Stimulated activated naive CD8-positive, alpha-beta T cell treated with anti-CD3 and anti-CD28 coated beads, Interleukin-15, Interleukin-2, amounts not matched to agents 100 U/mL and 50 U/mL, for 24 hours (primary cell): ENCODE results near the gene ZNF728.
"Not testable (repeated sequence)": the region's sequence is repeated elsewhere in the genome, so short reads cannot be mapped to it uniquely, and the experiment has no call there.

Experiments used
- ATAC-seq: fragments of 150-1000 bp; cut with Tn5 transposase; one replicate; pipeline ENCODE4 v1.10.0; 2021
- DNase-seq: peaks from one replicate; pipeline ENCODE4 v3.0.0; 2021

ZNF728 gene

DNA sequence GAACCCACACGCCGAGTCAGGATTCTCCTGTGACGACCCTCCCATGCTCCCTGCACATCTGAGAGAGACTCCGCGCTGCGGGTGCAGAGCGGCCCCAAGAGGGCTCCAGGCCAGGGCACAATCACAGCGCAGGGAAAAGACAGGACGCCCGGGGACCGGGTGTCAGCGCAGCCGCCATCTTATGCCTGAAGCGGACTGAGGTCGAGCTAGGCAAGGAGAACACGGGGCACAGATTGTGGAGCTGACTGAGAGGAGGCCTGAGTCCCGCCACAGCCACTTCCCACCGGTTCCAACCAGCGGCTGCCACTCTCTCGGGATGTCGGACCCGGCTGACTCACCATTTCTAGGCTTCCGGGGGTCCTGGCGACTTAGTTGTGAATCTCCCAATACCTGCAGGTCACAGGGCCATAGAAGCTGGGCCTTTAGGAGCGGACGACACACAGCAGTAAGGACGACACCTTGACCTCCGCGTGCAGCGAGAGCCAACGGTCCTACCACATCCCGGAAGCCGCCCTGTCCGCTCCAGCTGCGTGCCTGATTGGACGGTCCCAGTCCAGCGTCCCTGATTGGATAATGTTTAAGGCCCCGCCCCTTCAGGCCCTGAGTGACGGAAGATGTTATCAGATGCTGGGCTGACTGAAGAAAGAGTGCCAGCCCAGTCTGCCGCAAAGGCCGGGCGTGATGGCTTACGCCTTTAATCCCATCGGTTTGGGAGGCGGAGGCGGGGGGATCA, at the start of gene ZNF728:
Gene ZNF728 (minus strand): TSS at position 487 of the 733 bp plus-strand sequence. CDS start 146 bp downstream, at position 341.
- ATAC-seq (no peak), DNase-seq (no peak)

DNA sequence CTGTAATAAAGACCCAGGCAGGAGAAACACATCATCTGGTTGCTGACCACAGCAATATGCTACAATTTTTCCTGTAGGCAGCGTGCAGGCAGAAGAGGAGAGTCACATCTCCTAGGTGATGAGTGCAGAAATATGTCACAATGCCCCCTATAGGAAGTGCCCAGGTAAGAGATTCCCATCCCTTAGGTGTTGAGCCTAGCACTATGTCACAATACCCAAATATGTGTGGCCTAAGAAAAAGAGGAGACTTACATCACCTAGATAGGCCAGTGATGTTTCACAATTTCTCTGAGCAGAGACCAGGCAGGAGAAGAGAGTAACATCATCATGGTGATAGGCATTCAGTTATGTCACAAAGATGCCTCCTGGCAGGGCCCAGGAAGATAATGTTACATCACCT, 49.4 kb upstream of the ZNF728 start:
- DNase-seq (no peak), ATAC-seq (no peak)

DNA sequence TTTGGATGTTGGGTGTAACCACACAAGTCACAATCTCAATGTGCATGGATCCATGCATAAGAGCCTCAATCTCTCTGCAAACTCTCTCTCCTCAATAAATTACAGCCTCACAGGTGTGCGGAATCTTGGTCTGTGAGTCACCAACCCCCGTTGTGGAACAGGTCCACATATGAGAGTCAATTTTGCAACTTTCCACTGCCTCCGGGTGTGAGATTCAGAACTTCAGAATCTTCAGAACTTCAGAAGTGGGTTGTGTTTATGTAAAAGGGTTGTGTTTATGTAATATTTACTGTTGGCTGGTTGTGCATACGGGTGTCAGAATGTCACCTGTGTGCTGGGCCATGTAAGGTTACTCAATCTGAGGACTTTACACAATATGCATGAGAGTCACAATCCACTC, 46.3 kb upstream of the ZNF728 start:
- DNase-seq (no peak), ATAC-seq (no peak)

DNA sequence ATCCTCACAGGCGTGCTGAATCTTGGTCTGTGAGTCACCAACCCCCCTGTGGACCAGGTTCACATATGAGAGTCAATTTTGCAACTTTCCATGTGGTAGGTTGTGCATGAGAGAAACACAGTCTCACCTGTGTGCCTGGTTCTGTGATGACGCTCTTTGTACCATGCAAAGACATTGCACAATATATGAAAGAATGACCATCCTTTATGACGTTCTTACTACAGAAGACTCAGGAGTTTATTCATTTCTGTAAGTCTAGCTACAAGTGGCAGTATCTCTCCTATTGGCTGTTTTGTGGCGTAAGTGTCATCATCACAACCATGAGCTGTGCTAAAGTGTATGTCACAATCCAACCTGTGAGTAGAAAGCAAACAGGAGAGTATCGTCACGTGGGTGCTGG, 43.8 kb upstream of the ZNF728 start:
- no peak for DNase-seq
- no peak for ATAC-seq

DNA sequence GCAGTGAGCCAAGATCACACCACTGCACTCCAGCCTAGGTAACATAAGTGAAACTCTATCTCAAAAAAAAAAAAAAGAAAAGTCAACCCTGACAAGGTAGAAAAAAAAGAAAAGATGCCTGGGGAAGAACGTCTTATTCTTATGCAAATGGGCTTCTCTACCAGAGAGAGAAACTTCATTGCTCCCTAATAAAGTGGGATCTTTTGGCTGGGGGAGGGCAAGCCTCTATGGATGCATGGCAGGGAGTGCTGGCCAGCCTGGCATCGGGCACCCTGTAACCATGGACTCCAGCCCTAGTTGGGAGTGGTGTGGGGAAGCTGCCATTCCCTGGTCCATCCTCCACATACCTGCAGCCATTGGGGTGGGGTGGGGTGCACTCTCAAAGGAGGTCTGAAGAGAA, 30.7 kb upstream of the ZNF728 start:
- no peak for ATAC-seq
- no peak for DNase-seq

DNA sequence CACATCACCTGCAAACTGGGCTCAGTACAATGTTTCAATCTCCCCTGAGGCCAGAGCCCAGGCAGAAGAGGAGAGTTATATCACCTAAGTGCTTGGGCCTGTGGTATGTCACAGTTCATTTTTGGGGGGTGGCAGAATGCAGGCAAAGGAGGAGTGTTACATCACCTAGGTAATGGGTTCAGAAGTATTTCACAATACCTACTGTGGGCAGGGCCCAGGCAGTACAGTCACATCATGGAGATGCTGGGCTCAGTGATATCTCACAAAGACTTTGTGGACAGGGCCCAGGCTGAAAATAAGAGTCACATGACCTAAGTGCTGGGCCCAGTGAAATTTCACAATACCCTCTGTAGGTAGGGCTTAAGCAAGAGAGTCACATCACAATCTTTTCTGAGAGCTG, 12.7 kb upstream of the ZNF728 start:
- no peak for DNase-seq
- no peak for ATAC-seq

DNA sequence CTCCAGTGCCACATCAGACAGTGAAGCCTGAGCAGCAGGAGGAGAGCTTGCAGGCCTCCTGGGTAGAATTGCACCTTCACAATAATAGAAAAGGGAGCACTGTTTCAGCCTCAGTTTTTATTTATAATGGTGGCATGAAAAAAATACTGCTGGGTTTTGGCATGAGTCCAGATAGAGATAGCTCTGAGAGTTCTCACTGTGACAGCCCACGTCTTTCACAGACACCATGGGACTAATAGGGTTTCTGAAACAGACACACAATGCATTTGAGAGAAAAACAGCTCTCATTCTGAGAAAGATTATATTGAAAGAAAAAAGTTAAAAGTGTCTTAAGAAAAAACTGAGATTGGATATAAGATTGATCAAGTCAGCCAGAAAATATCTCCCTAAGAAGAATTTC, 8.0 kb downstream of the ZNF728 start:
- not testable (repeated sequence) for DNase-seq, ATAC-seq

DNA sequence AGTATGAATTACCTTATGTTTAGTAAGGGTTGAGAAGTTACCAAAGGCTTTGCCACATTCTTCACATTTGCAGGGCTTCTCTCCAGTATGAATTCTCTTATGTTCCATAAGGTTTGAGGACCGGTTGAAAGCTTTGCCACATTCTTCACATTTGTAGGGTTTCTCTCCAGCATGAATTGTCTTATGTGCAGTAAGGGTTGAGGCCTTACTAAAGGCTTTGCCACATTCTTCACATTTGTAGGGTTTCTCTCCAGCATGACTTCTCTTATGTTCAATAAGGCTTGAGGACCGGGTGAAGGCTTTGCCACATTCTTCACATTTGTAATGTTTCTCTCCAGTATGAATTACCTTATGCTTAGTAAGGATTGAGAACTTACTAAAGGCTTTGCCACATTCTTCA, 26.7 kb downstream of the ZNF728 start:
- DNase-seq: no peak
- no peak for ATAC-seq

DNA sequence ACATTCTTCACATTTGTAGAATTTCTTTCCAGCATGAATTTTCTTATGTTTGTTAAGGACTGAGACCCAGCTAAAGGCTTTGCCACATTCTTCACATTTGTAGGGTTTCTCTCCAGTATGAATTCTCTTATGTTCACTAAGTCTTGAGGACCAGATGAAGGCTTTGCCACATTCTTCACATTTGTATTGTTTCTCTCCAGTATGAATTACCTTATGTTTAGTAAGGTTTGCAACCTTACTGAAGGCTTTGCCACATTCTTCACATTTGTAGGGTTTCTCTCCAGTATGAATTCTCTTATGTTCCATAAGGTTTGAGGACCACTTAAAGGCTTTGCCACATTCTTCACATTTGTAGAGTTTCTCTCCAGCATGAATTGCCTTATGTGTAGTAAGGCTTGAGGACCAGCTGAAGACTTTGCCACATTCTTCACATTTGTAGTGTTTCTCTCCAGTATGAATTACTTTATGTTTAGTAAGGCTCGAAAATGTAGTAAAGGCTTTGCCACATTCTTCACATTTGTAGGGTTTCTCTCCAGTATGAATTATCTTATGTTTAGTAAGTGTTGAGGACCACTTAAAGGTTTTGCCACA, 27.3 kb downstream of the ZNF728 start:
- not testable (repeated sequence) for DNase-seq, ATAC-seq

DNA sequence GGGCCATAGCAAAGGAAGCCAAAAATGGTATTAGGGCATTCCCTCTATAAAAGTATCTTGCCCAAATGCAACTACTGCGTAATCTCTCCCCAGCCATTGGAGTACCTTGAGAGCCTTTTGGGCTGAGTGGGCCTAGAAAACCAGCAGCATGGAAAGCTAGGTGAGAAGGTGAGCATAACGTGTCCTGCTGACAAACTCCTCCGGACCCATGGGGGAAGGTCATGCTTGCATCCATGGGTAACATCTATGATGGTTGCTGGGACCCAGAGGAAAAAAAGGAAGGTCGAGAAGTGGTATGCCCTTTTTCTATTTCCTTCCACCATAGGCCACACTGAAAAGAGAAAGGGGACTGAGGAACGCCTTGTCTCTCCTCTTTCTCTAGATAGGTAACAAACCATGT, 57.4 kb downstream of the ZNF728 start:
- DNase-seq (peak; percentile 5), ATAC-seq (no peak)

DNA sequence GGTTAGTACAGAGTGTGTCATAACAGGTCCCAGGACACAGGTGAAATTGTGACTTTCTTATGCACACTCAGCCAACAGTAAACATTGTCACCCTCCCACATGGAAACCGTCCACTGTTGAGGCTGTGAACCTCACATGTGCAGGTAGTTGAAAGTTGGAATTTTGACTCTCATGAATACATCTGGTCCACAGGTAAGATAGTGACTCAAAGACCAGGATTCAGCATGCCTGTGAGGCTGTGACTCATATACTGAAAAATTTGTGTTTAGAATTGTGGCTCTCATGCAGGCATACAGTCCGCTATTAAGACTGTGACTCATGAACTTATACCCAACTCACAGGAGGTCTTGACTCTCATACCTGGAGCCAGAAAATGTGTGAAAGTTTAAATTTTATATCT, 67.8 kb downstream of the ZNF728 start:
- DNase-seq (no peak), ATAC-seq (no peak)

DNA sequence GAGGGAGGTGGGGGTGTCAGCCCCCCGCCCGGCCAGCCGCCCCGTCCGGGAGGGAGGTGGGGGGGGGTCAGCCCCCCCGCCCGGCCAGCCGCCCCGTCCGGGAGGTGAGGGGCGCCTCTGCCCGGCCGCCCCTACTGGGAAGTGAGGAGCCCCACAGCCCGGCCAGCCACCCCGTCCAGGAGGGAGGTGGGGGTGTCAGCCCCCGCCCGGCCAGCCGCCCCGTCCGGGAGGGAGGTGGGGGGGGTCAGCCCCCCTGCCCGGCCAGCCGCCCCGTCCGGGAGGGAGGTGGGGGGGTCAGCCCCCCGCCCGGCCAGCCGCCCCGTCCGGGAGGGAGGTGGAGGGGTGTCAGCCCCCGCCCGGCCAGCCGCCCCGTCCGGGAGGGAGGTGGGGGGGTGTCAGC, 75.4 kb downstream of the ZNF728 start:
- ATAC-seq, DNase-seq: not testable (repeated sequence)

DNA sequence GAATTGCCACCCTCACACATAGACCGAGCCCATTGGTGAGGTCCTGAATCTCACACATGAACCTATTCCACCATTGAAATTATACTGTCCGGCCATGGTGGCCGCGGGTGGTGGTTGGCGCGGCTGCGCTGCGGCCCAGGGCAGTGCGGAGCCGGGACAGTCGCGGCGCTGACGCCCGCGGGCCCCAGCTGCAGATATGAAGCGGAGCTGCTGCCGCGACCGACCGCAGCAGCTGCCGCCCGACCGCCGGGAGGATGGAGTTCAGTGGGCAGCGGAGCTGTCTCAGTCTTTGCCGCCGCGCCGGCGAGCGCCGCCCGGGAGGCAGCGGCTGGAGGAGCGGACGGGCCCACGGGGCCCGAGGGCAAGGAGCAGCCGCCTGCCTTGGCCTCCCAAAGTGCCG, 77.8 kb downstream of the ZNF728 start:
- not testable (repeated sequence) for ATAC-seq, DNase-seq
